ENCODE results near the gene RFWD3.

GRCh38 chr16:74623839-74624235 lies 42.8 kb downstream of the RFWD3 start:
- TF ChIP-seq CTCF (IDR thresholded peaks at IDR 0.05 in 8 of 11, conservative IDR thresholded peaks at IDR 0.05 in 3 of 11) (no peak), POLR2AphosphoS5 (IDR thresholded peaks at IDR 0.05) (no peak), POLR2A (IDR thresholded peaks at IDR 0.05) (no peak)
